ENCODE results near the gene RRAS2. TPM values are rescaled to one million over a fixed set of nuclear protein-coding genes. Genes with fewer than 3 reads are reported as not detected.

Gene RRAS2
- total and polyA plus RNA-seq, 10 of the 15 experiments (the other 5 are each of a cell fraction or from before 2014, with no cell fraction given): 26.9 to 72.4 (median 45.4) TPM

DNA sequence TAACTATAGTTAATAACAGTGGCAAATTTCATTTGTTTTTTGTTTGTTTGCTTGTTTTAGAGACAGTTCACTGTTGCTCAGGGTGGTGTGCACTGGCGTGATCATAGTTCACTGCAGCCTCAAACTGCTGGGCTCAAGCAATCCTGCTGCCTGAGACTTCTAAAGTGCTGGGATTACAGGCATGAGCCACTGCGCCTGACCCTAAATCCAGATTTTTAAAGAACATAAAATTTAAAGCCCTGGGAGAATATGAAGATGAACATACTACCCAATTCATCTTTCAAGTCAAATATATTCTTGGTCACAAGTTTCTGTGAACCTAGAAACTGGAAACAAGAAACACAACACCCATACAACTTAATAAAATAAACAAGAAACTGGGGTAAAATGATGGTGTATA lies 28.1 kb downstream of the RRAS2 start:
- intact Hi-C loops (cut with micrococcal nuclease; ENCODE audit: unreplicated experiment) (no loop called here), in situ Hi-C loops (cut with MboI) (no loop called here)
- Histone ChIP-seq H4K20me1 (ENCODE audit: control insufficient read depth, insufficient read depth) (no peaks in the 10 kb centered on the region), H3K9me3 (replicated peaks; ENCODE audit: control insufficient read depth, insufficient read depth, low read length) (no peaks in the 10 kb centered on the region; the same call in 2 of the 3 replicates), H3K4me2 (ENCODE audit: control insufficient read depth, insufficient read depth) (peak overlapping the region; percentile 67), H3K27ac (ENCODE audit: control insufficient read depth, insufficient read depth) (peak overlapping the region; percentile 75), H3K9ac (ENCODE audit: control insufficient read depth, insufficient read depth, low read length) (peak overlapping the region; percentile 37), H3K4me1 (ENCODE audit: control insufficient read depth, insufficient read depth, low read length) (peaks cover 37% of the 10 kb centered on the region), H3K36me3 (ENCODE audit: control insufficient read depth in 2 of 2, insufficient read depth in 2 of 2, low read length in 1 of 2) (no peaks in the 10 kb centered on the region), H3K79me2 (ENCODE audit: control insufficient read depth, insufficient read depth, low read length) (peaks cover 92% of the 10 kb centered on the region), H2AFZ (ENCODE audit: control insufficient read depth, low read depth, low read length) (no peak overlapping the region), H3K4me3 (peak overlapping the region; percentile 32; the same call in 1 of the 2 replicates), H3K27me3 (replicated peaks in 1 of 2; ENCODE audit: control insufficient read depth in 2 of 2, insufficient read depth in 2 of 2, low read length in 1 of 2) (no peaks in the 10 kb centered on the region)
- FAIRE-seq: peak; percentile 44
- ATAC-seq: peak; percentile 23
- CTCF ChIA-PET: interaction anchor here (0.7 to 2.1 kb wide), 5 partner anchors 11 to 25 kb away, joined by 3 to 10 read pairs (median 3); no protein-coding TSS in a partner anchor
- BruUV-seq (replicated peaks): no TSS peak
- RAD21 ChIA-PET (ENCODE audit: unreplicated experiment): interaction anchor here (0.7 to 4.3 kb wide), 7 partner anchors 13 to 27 kb away, joined by 3 to 34 read pairs (median 6); no protein-coding TSS in a partner anchor
- SMC1A ChIA-PET (ENCODE audit: uncharacterized antibody, unreplicated experiment): interaction anchor here (0.7 to 5.3 kb wide), 7 partner anchors 9 to 25 kb away, joined by 3 to 89 read pairs (median 4); no protein-coding TSS in a partner anchor
- no peak for DNase-seq (ENCODE audit: low read depth, low spot score)
- POLR2A ChIA-PET: interaction anchor here (0.7 to 3.4 kb wide), 4 partner anchors 11 to 62 kb away, joined by 4 to 15 read pairs (median 8); no protein-coding TSS in a partner anchor
- WGBS (ENCODE audit: insufficient coverage, insufficient replicate concordance, low lambda C conversion rate, missing lambda C conversion rate): 50% methylated on average over 2 of the region's 2 CpGs
- no peak for TF ChIP-seq POLR2AphosphoS5 (IDR thresholded peaks at IDR 0.05; ENCODE audit: low read length)
- TF ChIP-seq BCL11A (IDR thresholded peaks at IDR 0.05; ENCODE audit: low read depth, low read length): no peak

DNA sequence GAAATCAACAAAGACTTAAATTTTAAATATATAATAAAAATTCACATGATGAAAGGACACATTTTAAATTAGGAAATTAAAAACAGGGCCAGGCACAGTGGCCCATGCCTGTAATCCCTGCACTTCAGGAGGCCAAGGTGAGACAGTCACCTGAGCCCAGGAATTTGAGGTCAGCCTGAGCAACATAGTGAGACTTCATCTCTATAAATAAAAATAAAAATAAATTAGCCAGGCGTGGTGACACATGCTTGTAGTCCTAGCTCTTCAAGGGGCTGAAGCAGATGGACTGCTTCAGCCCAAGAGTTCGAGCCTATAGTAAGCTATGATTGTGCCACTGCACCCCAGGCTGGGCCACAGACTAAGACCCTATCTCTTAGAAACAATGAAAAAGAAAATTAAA lies 29.3 kb downstream of the RRAS2 start:
- ChIA-PET CTCF (interaction anchor here (1.1 to 2.1 kb wide), 3 partner anchors 11 to 21 kb away, joined by 3 to 10 read pairs (median 5); no protein-coding TSS in a partner anchor), SMC1A (ENCODE audit: uncharacterized antibody, unreplicated experiment) (interaction anchor here (1.0 to 5.3 kb wide), 6 partner anchors 13 to 26 kb away, joined by 3 to 89 read pairs (median 12); no protein-coding TSS in a partner anchor), POLR2A (interaction anchor here (0.6 to 3.4 kb wide), 3 partner anchors 12 to 170 kb away, joined by 3 to 15 read pairs (median 3); no protein-coding TSS in a partner anchor), RAD21 (ENCODE audit: unreplicated experiment) (interaction anchor here (1.5 to 4.3 kb wide), 4 partner anchors 12 to 28 kb away, joined by 4 to 34 read pairs (median 8); no protein-coding TSS in a partner anchor)
- H3K4me2 ChIP-seq (ENCODE audit: control insufficient read depth, insufficient read depth): no peak overlapping the region
- in situ Hi-C loops (cut with MboI) (no loop called here), intact Hi-C loops (cut with micrococcal nuclease; ENCODE audit: unreplicated experiment) (no loop called here)
- H3K4me1 ChIP-seq (ENCODE audit: control insufficient read depth, insufficient read depth, low read length): peaks cover 30% of the 10 kb centered on the region
- TF ChIP-seq TAF1 (IDR thresholded peaks at IDR 0.05; ENCODE audit: borderline replicate concordance, low read depth, low read length) (no peak), CEBPB (IDR thresholded peaks at IDR 0.05; ENCODE audit: borderline replicate concordance in 1 of 2, low read depth in 2 of 2, low read length in 2 of 2) (no peak), MYB (IDR thresholded peaks at IDR 0.05; ENCODE audit: borderline replicate concordance, low read depth, low read length) (no peak), MXI1 (IDR thresholded peaks at IDR 0.05; ENCODE audit: low read depth, low read length) (no peak), ZNF207 (IDR thresholded peaks at IDR 0.05; ENCODE audit: borderline replicate concordance) (no peak), SMAD1 (IDR thresholded peaks at IDR 0.05; ENCODE audit: low read depth, partially characterized antibody) (no peak)
- TF ChIP-seq, protein P1, sequence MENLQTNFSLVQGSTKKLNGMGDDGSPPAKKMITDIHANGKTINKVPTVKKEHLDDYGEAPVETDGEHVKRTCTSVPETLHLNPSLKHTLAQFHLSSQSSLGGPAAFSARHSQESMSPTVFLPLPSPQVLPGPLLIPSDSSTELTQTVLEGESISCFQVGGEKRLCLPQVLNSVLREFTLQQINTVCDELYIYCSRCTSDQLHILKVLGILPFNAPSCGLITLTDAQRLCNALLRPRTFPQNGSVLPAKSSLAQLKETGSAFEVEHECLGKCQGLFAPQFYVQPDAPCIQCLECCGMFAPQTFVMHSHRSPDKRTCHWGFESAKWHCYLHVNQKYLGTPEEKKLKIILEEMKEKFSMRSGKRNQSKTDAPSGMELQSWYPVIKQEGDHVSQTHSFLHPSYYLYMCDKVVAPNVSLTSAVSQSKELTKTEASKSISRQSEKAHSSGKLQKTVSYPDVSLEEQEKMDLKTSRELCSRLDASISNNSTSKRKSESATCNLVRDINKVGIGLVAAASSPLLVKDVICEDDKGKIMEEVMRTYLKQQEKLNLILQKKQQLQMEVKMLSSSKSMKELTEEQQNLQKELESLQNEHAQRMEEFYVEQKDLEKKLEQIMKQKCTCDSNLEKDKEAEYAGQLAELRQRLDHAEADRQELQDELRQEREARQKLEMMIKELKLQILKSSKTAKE (IDR thresholded peaks at IDR 0.05; ENCODE audit: low read depth, poor library complexity, severe bottlenecking): no peak
- H3K27ac ChIP-seq (ENCODE audit: control insufficient read depth, insufficient read depth): no peak overlapping the region
- H3K79me2 ChIP-seq (ENCODE audit: control insufficient read depth, insufficient read depth, low read length): peaks cover 91% of the 10 kb centered on the region
- H3K4me3 ChIP-seq: no peak overlapping the region
- H3K9ac ChIP-seq (ENCODE audit: control insufficient read depth, insufficient read depth, low read length): no peak overlapping the region
- no peaks in the 10 kb centered on the region for H3K9me3 ChIP-seq (replicated peaks; ENCODE audit: control insufficient read depth, insufficient read depth, low read length)
- H3K27me3 ChIP-seq (replicated peaks in 1 of 2; ENCODE audit: control insufficient read depth in 2 of 2, insufficient read depth in 2 of 2, low read length in 1 of 2): no peaks in the 10 kb centered on the region
- no peak overlapping the region for H2AFZ ChIP-seq (ENCODE audit: control insufficient read depth, low read depth, low read length)
- H4K20me1 ChIP-seq (ENCODE audit: control insufficient read depth, insufficient read depth): no peaks in the 10 kb centered on the region
- FAIRE-seq (no peak), DNase-seq (ENCODE audit: low read depth, low spot score) (no peak), ATAC-seq (peak; percentile 3; the same call in 1 of the 3 replicates)
- 63% methylated on average over 2 of the region's 2 CpGs for WGBS (ENCODE audit: insufficient coverage, insufficient replicate concordance, low lambda C conversion rate, missing lambda C conversion rate)
- no peaks in the 10 kb centered on the region for H3K36me3 ChIP-seq (ENCODE audit: control insufficient read depth in 2 of 2, insufficient read depth in 2 of 2, low read length in 1 of 2)
- no TSS peak for BruUV-seq (replicated peaks)
